ENCODE data around the gene PLB1.

DNA sequence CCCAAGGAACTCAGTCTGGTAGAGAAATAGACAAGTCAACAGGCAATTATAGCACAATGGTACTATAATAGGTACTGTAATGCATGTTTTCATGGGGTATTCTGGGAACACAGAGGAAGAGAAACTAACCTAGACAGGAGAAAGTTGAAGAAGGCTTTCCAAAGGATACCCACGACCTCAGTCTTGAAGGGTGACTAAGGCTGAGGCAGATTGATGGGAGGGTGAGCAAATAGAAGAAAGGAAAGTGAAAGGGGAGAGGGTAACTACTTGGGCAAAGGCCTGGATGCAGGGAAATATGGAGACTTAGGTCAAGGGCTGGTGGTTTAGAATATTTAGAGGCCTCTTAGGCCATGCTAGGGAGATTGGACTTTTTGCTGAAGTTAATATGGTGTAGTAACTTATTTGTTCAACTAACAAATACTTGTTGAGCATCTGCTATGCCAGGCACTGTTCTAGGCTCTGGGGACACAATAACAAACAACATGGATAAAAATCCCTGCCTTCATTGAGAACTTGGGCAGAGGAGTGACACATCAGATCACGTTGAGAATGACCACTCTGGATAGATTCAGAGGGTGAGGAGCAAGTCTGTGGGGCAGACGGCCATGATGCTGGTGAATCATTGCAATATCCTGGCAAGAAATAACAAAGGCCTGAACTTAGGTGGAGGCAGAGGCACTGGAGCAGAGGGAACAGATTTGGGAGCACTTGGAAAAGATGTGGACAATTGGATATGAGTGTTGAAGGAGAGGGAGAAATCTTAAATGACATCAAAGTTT lies 56.4 kb downstream of the PLB1 start:
- TF ChIP-seq, protein P1, sequence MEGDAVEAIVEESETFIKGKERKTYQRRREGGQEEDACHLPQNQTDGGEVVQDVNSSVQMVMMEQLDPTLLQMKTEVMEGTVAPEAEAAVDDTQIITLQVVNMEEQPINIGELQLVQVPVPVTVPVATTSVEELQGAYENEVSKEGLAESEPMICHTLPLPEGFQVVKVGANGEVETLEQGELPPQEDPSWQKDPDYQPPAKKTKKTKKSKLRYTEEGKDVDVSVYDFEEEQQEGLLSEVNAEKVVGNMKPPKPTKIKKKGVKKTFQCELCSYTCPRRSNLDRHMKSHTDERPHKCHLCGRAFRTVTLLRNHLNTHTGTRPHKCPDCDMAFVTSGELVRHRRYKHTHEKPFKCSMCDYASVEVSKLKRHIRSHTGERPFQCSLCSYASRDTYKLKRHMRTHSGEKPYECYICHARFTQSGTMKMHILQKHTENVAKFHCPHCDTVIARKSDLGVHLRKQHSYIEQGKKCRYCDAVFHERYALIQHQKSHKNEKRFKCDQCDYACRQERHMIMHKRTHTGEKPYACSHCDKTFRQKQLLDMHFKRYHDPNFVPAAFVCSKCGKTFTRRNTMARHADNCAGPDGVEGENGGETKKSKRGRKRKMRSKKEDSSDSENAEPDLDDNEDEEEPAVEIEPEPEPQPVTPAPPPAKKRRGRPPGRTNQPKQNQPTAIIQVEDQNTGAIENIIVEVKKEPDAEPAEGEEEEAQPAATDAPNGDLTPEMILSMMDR (IDR thresholded peaks at IDR 0.05; ENCODE audit: poor library complexity) = no peak
- TF ChIP-seq EZH2 (IDR thresholded peaks at IDR 0.05; ENCODE audit: borderline replicate concordance) = no peak
- no peak for TF ChIP-seq EZH2phosphoT487 (IDR thresholded peaks at IDR 0.05; ENCODE audit: low read depth, severe bottlenecking, unreplicated experiment)
